ENCODE data around the gene TSPAN18.

TSPAN18 gene

GRCh38 chr11:44711113-44711786 lies 15.5 kb upstream of the TSPAN18 start:
- no peak for DNase-seq (ENCODE audit: low read depth, low spot score)

- DNase-seq (ENCODE audit: low read depth, low spot score): no peak
Measured at GRCh38 chr11:44711787-44712608, 14.8 kb upstream of the TSPAN18 start.

- DNase-seq (ENCODE audit: low read depth, low spot score): no peak
Measured at GRCh38 chr11:44713022-44713421, 13.7 kb upstream of the TSPAN18 start.

- DNase-seq (ENCODE audit: low read depth, low spot score): no peak
Measured at GRCh38 chr11:44716256-44716655, 10.5 kb upstream of the TSPAN18 start.

- DNase-seq (ENCODE audit: low read depth, low spot score): no peak
Measured at GRCh38 chr11:44718057-44718456, 8.7 kb upstream of the TSPAN18 start.

- DNase-seq (ENCODE audit: low read depth, low spot score): no peak
Measured at GRCh38 chr11:44718612-44719390, 8.0 kb upstream of the TSPAN18 start.

- no peak for DNase-seq (ENCODE audit: low read depth, low spot score)
Measured at GRCh38 chr11:44725016-44725685, 1.6 kb upstream of the TSPAN18 start.

- no peak for DNase-seq (ENCODE audit: low read depth, low spot score)
Measured at GRCh38 chr11:44725757-44726282, 942 bp upstream of the TSPAN18 start.

GRCh38 chr11:44727114-44727372 lies 281 bp downstream of the TSPAN18 start:
- no peak for DNase-seq (ENCODE audit: low read depth, low spot score)

GRCh38 chr11:44727373-44728287 lies 868 bp downstream of the TSPAN18 start:
- no peak for DNase-seq (ENCODE audit: low read depth, low spot score)

- DNase-seq (ENCODE audit: low read depth, low spot score): no peak
Measured at GRCh38 chr11:44728491-44728910, 1.7 kb downstream of the TSPAN18 start.

GRCh38 chr11:44729063-44729462 lies 2.3 kb downstream of the TSPAN18 start:
- no peak for DNase-seq (ENCODE audit: low read depth, low spot score)

- no peak for DNase-seq (ENCODE audit: low read depth, low spot score)
Measured at GRCh38 chr11:44729713-44730112, 3.0 kb downstream of the TSPAN18 start.

- no peak for DNase-seq (ENCODE audit: low read depth, low spot score)
Measured at GRCh38 chr11:44730775-44731174, 4.0 kb downstream of the TSPAN18 start.

GRCh38 chr11:44731685-44732430 lies 5.1 kb downstream of the TSPAN18 start:
- no peak for DNase-seq (ENCODE audit: low read depth, low spot score)

- DNase-seq (ENCODE audit: low read depth, low spot score): no peak
Measured at GRCh38 chr11:44732564-44732963, 5.8 kb downstream of the TSPAN18 start.

GRCh38 chr11:44733877-44734276 lies 7.1 kb downstream of the TSPAN18 start:
- no peak for DNase-seq (ENCODE audit: low read depth, low spot score)

GRCh38 chr11:44734843-44735381 lies 8.2 kb downstream of the TSPAN18 start:
- no peak for DNase-seq (ENCODE audit: low read depth, low spot score)

- DNase-seq (ENCODE audit: low read depth, low spot score): no peak
Measured at GRCh38 chr11:44736791-44737190, 10.0 kb downstream of the TSPAN18 start.
